ENCODE measurements around the gene SYT1.

Gene SYT1

GRCh38 chr12:79227646-79228045 lies 363.1 kb downstream of the SYT1 start:
- DNase-seq: no peak

DNA sequence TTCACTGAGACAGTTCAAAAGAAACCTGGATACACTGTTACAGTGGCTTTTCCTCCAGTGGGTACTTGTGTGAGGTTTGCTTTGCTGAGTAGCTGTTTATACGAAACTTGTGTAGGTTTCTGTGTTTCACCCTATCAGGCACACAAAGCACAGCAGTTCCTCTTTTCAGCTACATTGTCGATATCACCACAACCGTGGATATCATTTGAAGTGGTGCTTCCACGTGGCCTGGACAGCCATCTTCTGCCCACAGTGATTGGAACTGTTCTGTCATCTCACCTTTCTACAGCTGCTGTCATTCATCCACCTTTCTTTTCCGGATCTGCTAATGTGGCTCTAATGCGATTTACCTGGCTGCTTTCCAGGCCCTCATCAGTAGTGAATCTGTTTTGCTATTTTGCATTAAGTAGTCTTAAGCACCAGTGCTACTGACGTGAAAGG lies 368.8 kb downstream of the SYT1 start:
- DNase-seq: no peak

DNA sequence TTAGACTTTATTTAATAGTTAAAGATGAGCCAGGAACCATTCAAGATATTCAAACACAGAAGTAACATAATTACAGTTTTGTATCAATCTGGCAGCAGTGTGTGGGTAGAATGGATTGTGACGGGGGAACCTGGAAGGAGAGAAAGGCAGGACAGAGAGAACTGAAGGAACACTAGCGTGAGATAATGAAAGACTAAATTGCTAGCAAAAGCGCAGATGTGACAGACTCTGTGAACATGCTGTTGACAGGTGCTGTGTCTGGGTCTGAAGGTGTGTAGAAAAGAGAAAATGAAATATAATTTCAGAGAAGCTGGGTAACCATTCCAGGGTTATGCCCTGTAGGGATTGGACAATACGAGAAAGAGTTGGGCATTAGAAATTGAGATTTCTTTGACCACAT lies 372.3 kb downstream of the SYT1 start:
- no peak for DNase-seq

DNA sequence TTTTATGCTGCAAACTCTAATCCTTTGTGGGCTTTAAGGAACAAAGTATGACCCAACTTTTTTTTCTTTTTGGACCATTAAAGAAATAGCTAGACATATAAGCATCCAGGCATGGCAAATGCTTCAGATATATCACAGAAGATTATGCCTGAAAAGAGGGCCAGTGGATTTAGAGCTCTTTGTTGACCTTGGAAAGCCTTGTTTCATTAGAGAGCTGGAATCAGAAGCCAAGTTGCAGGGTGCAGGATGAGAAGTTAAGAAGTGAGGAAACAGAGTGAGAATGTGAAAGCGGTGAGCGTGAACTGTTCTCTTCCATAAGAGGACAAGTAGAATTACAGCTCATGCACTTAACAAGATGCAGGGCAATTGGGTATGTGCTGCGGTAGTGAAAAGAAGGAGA lies 373.7 kb downstream of the SYT1 start:
- DNase-seq: no peak

GRCh38 chr12:79247494-79247893 lies 382.9 kb downstream of the SYT1 start:
- no peak for DNase-seq

DNA sequence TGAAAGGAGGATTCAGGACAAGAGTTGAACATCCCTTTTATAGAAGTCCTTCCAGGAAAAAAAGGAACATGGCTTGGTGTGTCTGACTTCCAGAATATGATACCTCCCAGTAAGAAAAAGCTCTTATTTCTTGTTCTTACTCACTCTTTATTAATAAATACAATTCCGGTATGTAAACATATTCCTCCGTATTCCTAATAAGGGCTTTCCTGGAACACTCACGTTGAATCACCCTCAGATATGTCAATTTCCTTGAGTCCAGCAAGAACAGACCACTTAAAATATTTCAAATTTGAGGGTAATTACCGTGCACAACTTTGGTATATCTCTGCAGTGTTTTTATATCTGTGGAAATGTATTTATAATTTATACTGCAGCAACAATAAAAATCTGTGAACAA lies 385.6 kb downstream of the SYT1 start:
- DNase-seq: peak; percentile 2

DNA sequence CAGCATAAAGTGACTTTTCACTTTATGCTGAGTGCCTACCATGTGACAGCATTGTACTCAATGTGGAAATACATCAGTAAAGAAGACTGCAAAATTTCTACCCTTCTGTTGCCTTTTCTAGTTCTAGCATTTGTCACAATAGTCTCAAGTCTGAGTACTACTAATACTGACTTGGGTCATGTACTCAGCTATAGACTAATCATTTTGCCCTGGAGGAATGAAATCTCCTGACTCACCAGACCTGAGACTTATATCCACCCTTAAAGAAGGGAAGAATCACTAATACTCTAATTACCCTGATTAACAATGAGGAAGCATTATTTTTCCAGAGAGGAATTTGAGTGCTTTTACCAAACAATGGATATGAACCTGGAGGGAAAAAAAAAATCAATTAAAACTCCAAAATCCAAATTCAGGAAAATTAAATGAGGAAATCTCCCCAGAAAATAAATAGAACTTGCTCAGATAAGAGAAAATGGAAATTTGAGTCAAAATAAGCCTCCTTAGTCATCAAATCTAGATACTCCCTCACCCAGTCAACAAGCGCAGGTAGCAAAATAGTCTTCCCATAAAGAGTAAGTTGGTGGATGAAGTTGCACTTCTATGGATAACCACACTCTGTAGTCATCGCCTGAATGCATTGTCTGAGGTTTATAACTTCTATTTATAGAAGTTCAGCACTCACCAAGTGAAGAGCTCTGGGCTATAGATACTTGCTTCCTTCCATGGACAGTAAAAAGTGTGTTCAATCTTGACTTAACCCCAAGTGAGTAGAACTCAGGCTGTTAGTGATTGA lies 386.6 kb downstream of the SYT1 start:
- no peak for DNase-seq

- DNase-seq: no peak
These were observed 387.9 kb downstream of the SYT1 start for GRCh38 chr12:79252358-79253075.

DNA sequence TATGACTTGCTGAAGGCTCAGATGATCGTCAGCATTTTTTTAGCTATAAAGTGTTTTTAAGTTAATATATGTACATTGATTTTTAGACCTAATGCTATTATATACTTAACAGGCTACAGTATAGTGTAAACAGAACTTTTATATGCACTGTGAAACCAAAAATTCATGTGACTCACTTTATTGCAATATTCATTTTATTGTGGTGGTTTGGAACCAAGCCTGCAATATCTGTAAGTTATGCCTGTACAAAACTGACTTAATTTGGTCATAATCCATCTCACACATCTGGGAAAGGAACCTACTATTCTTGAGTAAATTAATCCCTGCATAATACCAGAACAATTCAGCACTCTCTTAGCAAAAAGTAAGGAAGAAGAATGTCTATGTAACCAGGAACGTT lies 390.7 kb downstream of the SYT1 start:
- peak; percentile 7 for DNase-seq

DNA sequence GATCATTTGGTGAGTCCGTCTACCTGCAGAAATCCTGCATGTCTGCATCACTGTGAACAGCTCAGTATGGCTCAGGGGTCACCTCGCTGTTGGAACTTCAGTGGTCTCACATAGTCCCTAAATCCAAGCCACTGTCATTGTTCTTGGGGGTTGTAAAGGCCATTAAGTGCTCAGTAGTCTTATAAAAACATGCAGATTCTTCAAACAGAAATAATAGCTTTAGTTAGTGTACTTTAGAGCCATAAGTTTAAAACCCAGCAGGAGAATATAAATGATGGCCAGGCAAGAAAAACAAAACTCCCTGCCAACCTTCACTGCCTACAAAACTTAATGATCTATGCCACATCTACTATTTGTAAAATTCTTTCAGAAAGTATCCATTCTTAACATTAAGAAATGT lies 396.3 kb downstream of the SYT1 start:
- no peak for DNase-seq

- no peak for DNase-seq
These were observed 398.4 kb downstream of the SYT1 start for GRCh38 chr12:79262938-79263337.

- DNase-seq: no peak
These were observed 402.0 kb downstream of the SYT1 start for GRCh38 chr12:79266343-79267144.

DNA sequence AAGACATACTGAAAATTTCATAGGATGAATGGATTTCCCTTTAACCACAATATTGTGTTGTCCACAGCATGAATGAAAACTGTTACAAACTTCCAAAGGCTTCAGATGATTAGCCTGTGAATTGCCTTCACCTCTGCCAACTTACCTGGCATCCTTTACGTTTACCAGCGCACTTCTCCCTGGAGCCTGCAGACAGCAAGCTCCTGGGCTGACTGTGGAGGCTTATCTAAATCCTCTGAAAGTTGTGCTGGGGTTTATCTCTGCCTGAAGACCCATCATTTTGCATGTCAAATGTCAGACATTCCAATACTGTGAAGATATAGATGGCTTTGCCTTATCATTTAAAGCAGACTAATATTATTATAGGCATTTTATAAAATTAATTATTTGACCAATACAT lies 403.0 kb downstream of the SYT1 start:
- no peak for DNase-seq

DNA sequence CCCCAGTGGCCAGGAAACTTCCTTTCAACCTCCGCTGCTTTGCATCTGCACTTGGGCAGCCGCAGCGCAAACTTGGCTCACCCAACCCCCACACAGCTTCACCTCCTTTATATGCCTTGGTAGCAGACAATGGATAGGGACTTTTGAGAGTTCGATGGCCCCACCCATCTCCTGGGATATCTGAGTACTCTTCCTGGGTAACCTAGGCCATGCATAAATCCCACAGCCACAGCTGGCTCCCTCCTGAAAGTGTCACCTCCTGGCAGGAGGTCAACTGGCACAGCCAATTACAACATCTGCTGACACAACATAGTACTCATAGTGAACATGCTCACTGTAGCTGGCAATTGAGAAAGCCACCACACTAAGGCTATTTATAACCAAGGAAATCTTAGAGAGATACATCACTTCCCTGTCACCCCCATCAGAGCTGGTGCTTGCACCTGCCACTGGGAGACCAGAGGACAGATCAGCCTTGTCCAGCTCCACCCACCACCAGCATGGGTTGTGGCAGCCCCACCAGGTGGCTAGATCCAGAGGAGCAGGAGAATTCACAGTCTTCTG lies 410.0 kb downstream of the SYT1 start:
- DNase-seq: no peak

- no peak for DNase-seq
These were observed 411.1 kb downstream of the SYT1 start for GRCh38 chr12:79275631-79276030.

DNA sequence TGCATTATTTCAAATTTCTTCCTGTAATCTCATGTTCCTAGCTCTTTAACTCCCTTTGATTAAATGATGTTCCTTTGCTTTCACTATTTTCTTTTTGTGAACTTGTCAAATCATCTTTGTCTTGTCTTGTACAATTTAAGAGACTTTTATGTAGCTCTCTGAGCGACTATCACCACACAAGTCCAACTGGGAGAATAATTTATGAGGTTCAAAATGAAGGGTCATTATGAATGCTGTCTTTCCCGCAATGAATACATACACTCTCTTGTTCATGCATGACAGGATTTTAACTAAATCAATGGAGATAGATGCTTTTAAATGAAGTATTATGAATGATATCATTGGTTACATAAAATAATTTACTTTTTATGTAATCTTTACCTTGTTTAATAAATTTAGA lies 418.8 kb downstream of the SYT1 start:
- no peak for DNase-seq

- no peak for DNase-seq
These were observed 424.3 kb downstream of the SYT1 start for GRCh38 chr12:79288911-79289310.

DNA sequence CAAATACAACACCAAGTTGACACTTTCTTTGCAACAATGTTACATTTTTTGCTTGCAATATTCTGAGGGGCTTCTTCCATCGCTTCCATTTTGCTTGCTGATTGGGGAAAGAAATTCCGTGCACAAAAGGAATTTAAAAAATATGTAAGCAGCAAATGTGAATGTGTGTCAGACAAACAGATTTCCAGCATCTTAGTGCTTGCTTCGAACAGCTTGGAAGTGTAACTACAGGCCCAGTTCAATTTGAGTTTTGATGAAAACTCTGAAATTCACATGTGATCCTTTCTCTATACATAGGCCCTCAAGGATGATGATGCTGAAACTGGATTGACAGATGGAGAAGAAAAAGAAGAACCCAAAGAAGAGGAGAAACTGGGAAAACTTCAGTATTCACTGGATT lies 427.1 kb downstream of the SYT1 start:
- no peak for DNase-seq

- no peak for DNase-seq
These were observed 430.0 kb downstream of the SYT1 start for GRCh38 chr12:79294590-79294989.

GRCh38 chr12:79295572-79295971 lies 431.0 kb downstream of the SYT1 start:
- no peak for DNase-seq

GRCh38 chr12:79296133-79296532 lies 431.6 kb downstream of the SYT1 start:
- DNase-seq: no peak

DNA sequence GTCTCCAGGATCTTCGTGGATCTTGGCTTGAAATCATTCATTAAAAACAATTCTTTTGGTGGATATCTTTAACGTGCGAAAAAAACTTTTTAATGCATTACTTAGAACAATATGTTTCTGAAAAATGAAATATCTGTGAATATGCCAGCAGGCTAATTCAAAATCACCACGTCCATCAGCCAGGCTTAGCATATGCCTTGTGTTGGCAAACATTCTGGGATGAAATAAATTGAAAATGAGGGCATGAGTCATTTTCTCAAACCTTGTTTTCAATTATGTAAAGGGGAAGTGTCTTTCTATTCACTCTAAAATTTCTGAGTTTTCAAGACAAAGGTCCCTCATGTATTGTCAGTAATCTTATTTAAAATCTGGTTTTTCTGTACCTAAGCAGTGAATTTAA lies 432.3 kb downstream of the SYT1 start:
- DNase-seq: no peak

- peak; percentile 10 for DNase-seq
These were observed 433.9 kb downstream of the SYT1 start for GRCh38 chr12:79298506-79298905.

Data from fibroblast of skin of scalp (primary cell).